GM23338 (cell line): ENCODE data around the gene C20orf204. TPM values are rescaled to one million over a fixed set of nuclear protein-coding genes. Genes with fewer than 3 reads are reported as not detected.

Experiments used
- ATAC-seq: fragments of 200-7000 bp; cut with Tn5 transposase; 3 replicates; pipeline ENCODE4 v1.9.1; 2020
- DNase-seq: peaks from one replicate; pipeline ENCODE4 v3.0.0-alpha.2; 2015; ENCODE audit warnings: low spot score
- H2AFZ ChIP-seq: fragments of 200-600 bp; sonication (generic); 2 replicates; pipeline ENCODE4 v1.8.0; 2016; ENCODE audit warnings: antibody characterized with exemption, mild to moderate bottlenecking, moderate library complexity
- H3F3A ChIP-seq: fragments of 200-600 bp; sonication (generic); replicated peaks from 2 replicates; pipeline ENCODE4 v1.8.0; 2017; ENCODE audit warnings: antibody characterized with exemption, mixed run types, low read depth
- H3K27ac ChIP-seq: fragments of 200-600 bp; sonication (generic); 2 replicates; pipeline ENCODE4 v1.6.1; 2016; ENCODE audit warnings: low read depth
- H3K27me3 ChIP-seq: fragments of 200-600 bp; sonication (generic); 2 replicates; pipeline ENCODE4 v1.8.0; 2016; ENCODE audit warnings: mild to moderate bottlenecking, mixed run types, moderate library complexity; ENCODE audit not compliant: insufficient read depth
- H3K36me3 ChIP-seq: fragments of 200-600 bp; sonication (generic); 2 replicates; pipeline ENCODE4 v1.8.0; 2016; ENCODE audit warnings: mild to moderate bottlenecking; ENCODE audit not compliant: insufficient read depth
- H3K4me1 ChIP-seq: fragments of 200-600 bp; sonication (generic); 2 replicates; pipeline ENCODE4 v1.8.0; 2016; ENCODE audit warnings: mild to moderate bottlenecking, moderate library complexity; ENCODE audit not compliant: insufficient read depth
- H3K4me2 ChIP-seq: fragments of 200-600 bp; sonication (generic); 2 replicates; pipeline ENCODE4 v1.7.1; 2017; ENCODE audit warnings: mixed run types
- H3K4me3 ChIP-seq: fragments of 200-600 bp; sonication (generic); 2 replicates; pipeline ENCODE4 v1.6.1; 2016; ENCODE audit warnings: mixed run types
- H3K79me2 ChIP-seq: fragments of 200-600 bp; sonication (generic); replicated peaks from 2 replicates; pipeline ENCODE4 v1.8.0; 2017; ENCODE audit warnings: mild to moderate bottlenecking; ENCODE audit not compliant: insufficient read depth
- H3K9me2 ChIP-seq: fragments of 200-600 bp; sonication (generic); 2 replicates; pipeline ENCODE4 v1.8.0; 2017; ENCODE audit not compliant: insufficient read depth
- H4K20me1 ChIP-seq: fragments of 200-600 bp; sonication (generic); replicated peaks from 2 replicates; pipeline ENCODE4 v1.8.0; 2017; ENCODE audit warnings: mild to moderate bottlenecking; ENCODE audit not compliant: insufficient read depth
- H3K27ac Mint-ChIP-seq: 2 replicates; pipeline ENCODE4 v1.8.0; 2020; ENCODE audit warnings: inconsistent platforms, mild to moderate bottlenecking, moderate library complexity, mixed read lengths
- H3K27me3 Mint-ChIP-seq: 3 replicates; pipeline ENCODE4 v1.8.0; 2022; ENCODE audit warnings: low read depth, mild to moderate bottlenecking, moderate library complexity, mixed read lengths, inconsistent platforms; ENCODE audit not compliant: insufficient read depth, poor library complexity
- H3K36me3 Mint-ChIP-seq: 3 replicates; pipeline ENCODE4 v1.8.0; 2021; ENCODE audit warnings: low read depth, mild to moderate bottlenecking, inconsistent platforms, moderate library complexity, mixed read lengths
- H3K4me1 Mint-ChIP-seq: 3 replicates; pipeline ENCODE4 v1.8.0; 2020; ENCODE audit warnings: mild to moderate bottlenecking, inconsistent platforms, mixed read lengths
- H3K4me3 Mint-ChIP-seq: 3 replicates; pipeline ENCODE4 v1.8.0; 2021; ENCODE audit warnings: moderate library complexity, mild to moderate bottlenecking, inconsistent platforms, mixed read lengths
- H3K9me3 Mint-ChIP-seq: 3 replicates; pipeline ENCODE4 v1.8.0; 2020; ENCODE audit warnings: moderate library complexity, mild to moderate bottlenecking, inconsistent platforms, mixed read lengths
- CTCF ChIP-seq, 2 experiments: fragments of 200-600 bp in 1 of 2; sonication (generic) in 1 of 2; conservative IDR thresholded peaks; 2 replicates each; pipeline versions ENCODE4 v1.5.1 to v1.6.1; 2016 to 2017; ENCODE audit warnings: antibody characterized with exemption in 2 of 2, low read depth in 2 of 2, mild to moderate bottlenecking in 2 of 2, moderate library complexity in 1 of 2
- ETS1 ChIP-seq: IDR thresholded peaks from 2 replicates; pipeline ENCODE4 v1.6.1; 2016; ENCODE audit warnings: antibody characterized with exemption
- EZH2 ChIP-seq: fragments of 200-600 bp; sonication (generic); IDR thresholded peaks from one replicate; pipeline ENCODE4 v1.8.0; 2017; ENCODE audit warnings: antibody characterized with exemption, mild to moderate bottlenecking, low read depth; ENCODE audit not compliant: unreplicated experiment
- EZH2phosphoT487 ChIP-seq: fragments of 200-600 bp; sonication (generic); IDR thresholded peaks from one replicate; pipeline ENCODE4 v1.8.1; 2018; ENCODE audit warnings: antibody characterized with exemption; ENCODE audit not compliant: unreplicated experiment
- JUNB ChIP-seq: IDR thresholded peaks from one replicate; pipeline ENCODE4 v1.6.1; 2016; ENCODE audit warnings: antibody characterized with exemption; ENCODE audit not compliant: unreplicated experiment
- NANOG ChIP-seq: IDR thresholded peaks from 2 replicates; pipeline ENCODE4 v1.6.1; 2016; ENCODE audit warnings: antibody characterized with exemption, borderline replicate concordance
- POLR2AphosphoS5 ChIP-seq: IDR thresholded peaks from 2 replicates; pipeline ENCODE4 v1.6.1; 2016; ENCODE audit warnings: antibody characterized with exemption, low read depth
- STAT1 ChIP-seq: IDR thresholded peaks from one replicate; pipeline ENCODE4 v1.6.1; 2016; ENCODE audit warnings: antibody characterized with exemption; ENCODE audit not compliant: unreplicated experiment
- ZNF331 ChIP-seq: fragments of 250-450 bp; sonication (Bioruptor Pico); IDR thresholded peaks from 2 replicates; pipeline ENCODE4 v1.5.0; 2020; ENCODE audit warnings: low read depth, mild to moderate bottlenecking, moderate library complexity
- ZNF462 ChIP-seq: fragments of 250-450 bp; sonication (Bioruptor Pico); IDR thresholded peaks from 2 replicates; pipeline ENCODE4 v1.5.0; 2020; ENCODE audit warnings: mild to moderate bottlenecking, moderate library complexity
- polyA plus RNA-seq: library from polyadenylated mRNA; unstranded; fragments of >200 nt; fragmentation: Nextera tagmentation; extraction: Ambion mirVana; gene quantifications from 2 replicates; pipeline ENCODE4 v1.2.1, GENCODE V29; 2016
- total RNA-seq: library from RNA; depleted of rRNA; stranded (reverse); fragments of >200 nt; shearing (Covaris generic); gene quantifications from 2 replicates; pipeline ENCODE4 v1.2.3, GENCODE V29; 2014

C20orf204 gene
- total and polyA plus RNA-seq, 2 experiments from 2014 or later = 0.73 to 0.82 TPM

- no peak for TF ChIP-seq NANOG
- TF ChIP-seq STAT1 = no peak
- no peak for TF ChIP-seq ETS1
- TF ChIP-seq ZNF331 (CRISPR knock-in tag) = no peak
- no peak for TF ChIP-seq EZH2
Measured at GRCh38 chr20:64021124-64021975, 14.6 kb upstream of the C20orf204 start (continued).

GRCh38 chr20:64022671-64023360, 13.2 kb upstream of the C20orf204 start:
- H3K9me3 Mint-ChIP-seq = no peaks in the 10 kb centered on the region
- Histone ChIP-seq H2AFZ (no peak overlapping the region), H3K27ac (no peak overlapping the region), H3K36me3 (peaks cover 5% of the 10 kb centered on the region; the same call in 1 of the 2 replicates), H3K4me2 (no peak overlapping the region), H3K27me3 (no peaks in the 10 kb centered on the region), H3K9me2 (no peaks in the 10 kb centered on the region), H3K4me3 (no peak overlapping the region), H3K79me2 (no peaks in the 10 kb centered on the region), H3F3A (0 out of 2 replicates have a peak, but pooled peaks cover 6% of the 10 kb centered on the region), H4K20me1 (0 out of 2 replicates have a peak, but pooled peaks cover 3% of the 10 kb centered on the region), H3K4me1 (no peaks in the 10 kb centered on the region)
- no peaks in the 10 kb centered on the region; the same call in 2 of the 3 replicates for H3K4me1 Mint-ChIP-seq
- H3K27me3 Mint-ChIP-seq = peaks cover 8% of the 10 kb centered on the region
- no peak overlapping the region for H3K27ac Mint-ChIP-seq
- no peak overlapping the region for H3K4me3 Mint-ChIP-seq
- ATAC-seq (no peak), DNase-seq (no peak)
- peaks cover 77% of the 10 kb centered on the region for H3K36me3 Mint-ChIP-seq
- TF ChIP-seq EZH2 = no peak
- TF ChIP-seq EZH2phosphoT487 = no peak
- TF ChIP-seq JUNB = no peak
- TF ChIP-seq POLR2AphosphoS5 = no peak
- no peak for TF ChIP-seq CTCF (conservative IDR thresholded peaks at IDR 0.05; ENCODE audit: low read depth in 2 of 2)
- TF ChIP-seq ETS1 = no peak
- no peak for TF ChIP-seq ZNF462 (CRISPR knock-in tag)
